ENCODE measurements around the gene HACD4. TPM values are rescaled to one million over a fixed set of nuclear protein-coding genes. Genes with fewer than 3 reads are reported as not detected.
A peak's percentile ranks its signal among the peaks of the same experiment; 100 is the strongest.

The HACD4 gene
- total RNA-seq, 1 experiment from 2014 or later, result 1.2 TPM

GRCh38 chr9:21015129-21015815 is 16.2 kb downstream of the HACD4 start (continued):
- TF ChIP-seq ZNF317 (CRISPR knock-in tag; IDR thresholded peaks at IDR 0.05; ENCODE audit: borderline replicate concordance, low read depth) (no peak), ATF3 (CRISPR knock-in tag; conservative IDR thresholded peaks at IDR 0.05) (no peak), PRRX2 (CRISPR knock-in tag; IDR thresholded peaks at IDR 0.05) (no peak), PREB (CRISPR knock-in tag; IDR thresholded peaks at IDR 0.05; ENCODE audit: borderline replicate concordance) (no peak), ZMAT4 (CRISPR knock-in tag; IDR thresholded peaks at IDR 0.05) (no peak), ZNF512 (CRISPR knock-in tag; IDR thresholded peaks at IDR 0.05; ENCODE audit: borderline replicate concordance) (no peak), ZNF263 (CRISPR knock-in tag; IDR thresholded peaks at IDR 0.05; ENCODE audit: low read depth) (no peak), TEAD1 (CRISPR knock-in tag; IDR thresholded peaks at IDR 0.05) (no peak)

GRCh38 chr9:21002040-21002439 is 29.4 kb downstream of the HACD4 start:
- Mint-ChIP-seq H3K9me3 (peaks cover 13% of the 10 kb centered on the region), H3K36me3 (peaks cover 10% of the 10 kb centered on the region), H3K4me3 (no peak overlapping the region), H3K27me3 (ENCODE audit: low read depth) (no peaks in the 10 kb centered on the region), H3K4me1 (peaks cover 7% of the 10 kb centered on the region), H3K27ac (no peak overlapping the region)
- no peak for TF ChIP-seq SP1 (CRISPR knock-in tag; conservative IDR thresholded peaks at IDR 0.05)
- no peak for TF ChIP-seq NFYB (CRISPR knock-in tag; conservative IDR thresholded peaks at IDR 0.05; ENCODE audit: low read depth)
- CTCF ChIA-PET, result no interaction called here
- DNase-seq (ENCODE audit: low spot score) (no peak), ATAC-seq (no peak)
- POLR2A ChIA-PET, result no interaction called here

- peaks cover 10% of the 10 kb centered on the region for H3K36me3 Mint-ChIP-seq
- ATAC-seq (no peak), DNase-seq (ENCODE audit: low spot score) (no peak)
- ChIA-PET CTCF (no interaction called here), POLR2A (no interaction called here)
- peaks cover 13% of the 10 kb centered on the region for H3K9me3 Mint-ChIP-seq
- TF ChIP-seq IRF2 (CRISPR knock-in tag; IDR thresholded peaks at IDR 0.05; ENCODE audit: borderline replicate concordance, low read depth) (no peak), MAX (CRISPR knock-in tag; IDR thresholded peaks at IDR 0.05) (no peak), USF1 (CRISPR knock-in tag; IDR thresholded peaks at IDR 0.05) (no peak)
- H3K27ac Mint-ChIP-seq, result no peak overlapping the region
- no peak overlapping the region for H3K4me3 Mint-ChIP-seq
- no peaks in the 10 kb centered on the region for H3K27me3 Mint-ChIP-seq (ENCODE audit: low read depth)
- H3K4me1 Mint-ChIP-seq, result peaks cover 11% of the 10 kb centered on the region
Measured at GRCh38 chr9:21001581-21001980, 29.9 kb downstream of the HACD4 start.

- Mint-ChIP-seq H3K27ac (0 out of 2 replicates have a peak overlapping the region, but pooled peaks have one; percentile 3), H3K9me3 (peaks cover 9% of the 10 kb centered on the region), H3K4me1 (peaks cover 14% of the 10 kb centered on the region), H3K27me3 (ENCODE audit: low read depth) (no peaks in the 10 kb centered on the region), H3K4me3 (no peak overlapping the region), H3K36me3 (peaks cover 18% of the 10 kb centered on the region)
- DNase-seq (ENCODE audit: low spot score), result no peak
- no peak for ATAC-seq
- CTCF ChIA-PET, result interaction anchor here (1.6 kb wide), 1 partner anchor 113 kb away, joined by 8 read pairs; no protein-coding TSS in a partner anchor
- POLR2A ChIA-PET, result no interaction called here
- TF ChIP-seq RORB (CRISPR knock-in tag; IDR thresholded peaks at IDR 0.05) (no peak), PREB (CRISPR knock-in tag; IDR thresholded peaks at IDR 0.05; ENCODE audit: borderline replicate concordance) (no peak), NFATC4 (CRISPR knock-in tag; IDR thresholded peaks at IDR 0.05) (no peak), ATF1 (CRISPR knock-in tag; IDR thresholded peaks at IDR 0.05) (no peak), ATF3 (CRISPR knock-in tag; conservative IDR thresholded peaks at IDR 0.05) (no peak), CTCF (IDR thresholded peaks at IDR 0.05) (no peak), ZNF416 (CRISPR knock-in tag; IDR thresholded peaks at IDR 0.05) (no peak), ZNF263 (CRISPR knock-in tag; IDR thresholded peaks at IDR 0.05; ENCODE audit: low read depth) (no peak), ZBTB21 (CRISPR knock-in tag; IDR thresholded peaks at IDR 0.05; ENCODE audit: borderline replicate concordance) (no peak), FOXP1 (CRISPR knock-in tag; IDR thresholded peaks at IDR 0.05; ENCODE audit: borderline replicate concordance) (no peak), GRHL2 (CRISPR knock-in tag; IDR thresholded peaks at IDR 0.05; ENCODE audit: insufficient replicate concordance, severe bottlenecking) (no peak)
Measured at GRCh38 chr9:20997503-20998076, 33.9 kb downstream of the HACD4 start.

All from WTC11 (cell line).